ENCODE results near the gene PLEKHM3. TPM values are rescaled to one million over a fixed set of nuclear protein-coding genes. Genes with fewer than 3 reads are reported as not detected.

The PLEKHM3 gene
- total RNA-seq, 2 donors from 2014 or later = 8.2 to 10.7 TPM

GRCh38 chr2:207796585-207797350 lies 228.6 kb downstream of the PLEKHM3 start:
- intact Hi-C loops (cut with DNase I) = no loop called here
- DNase-seq = no peak
- ATAC-seq = peak; percentile 47 to 72

DNA sequence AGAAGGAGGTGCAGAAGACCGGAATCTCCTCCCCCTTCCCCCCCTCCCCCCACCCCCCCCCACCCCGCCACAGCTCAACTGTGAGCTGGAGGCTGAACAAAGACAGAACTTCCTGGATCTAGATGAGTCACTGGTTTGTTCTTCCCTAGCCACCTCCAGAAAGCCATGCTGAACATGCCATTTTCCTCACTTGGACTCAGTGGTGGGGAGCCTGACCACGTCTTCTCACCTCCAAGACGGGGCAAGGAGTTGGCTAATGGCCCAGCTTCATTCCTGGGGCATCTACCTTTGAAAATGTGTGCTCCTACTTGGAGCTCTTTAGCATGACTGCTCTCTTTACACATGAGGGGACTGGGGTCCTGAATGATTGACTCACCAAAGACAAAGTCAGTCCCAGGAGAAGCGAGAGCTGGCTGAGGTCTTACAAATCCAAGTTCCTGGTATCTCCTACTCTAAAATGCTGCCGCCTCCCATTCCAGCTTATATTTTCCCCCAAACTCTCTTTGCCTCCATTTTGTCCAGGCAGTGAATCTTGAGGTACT lies 233.0 kb downstream of the PLEKHM3 start:
- ATAC-seq = peak in 1 of 2 donors; percentile 74
- DNase-seq = no peak
- intact Hi-C loops (cut with DNase I) = no loop called here

- intact Hi-C loops (cut with DNase I) = no loop called here
- DNase-seq (no peak), ATAC-seq (no peak)
Measured at GRCh38 chr2:207791579-207792243, 233.6 kb downstream of the PLEKHM3 start.

DNA sequence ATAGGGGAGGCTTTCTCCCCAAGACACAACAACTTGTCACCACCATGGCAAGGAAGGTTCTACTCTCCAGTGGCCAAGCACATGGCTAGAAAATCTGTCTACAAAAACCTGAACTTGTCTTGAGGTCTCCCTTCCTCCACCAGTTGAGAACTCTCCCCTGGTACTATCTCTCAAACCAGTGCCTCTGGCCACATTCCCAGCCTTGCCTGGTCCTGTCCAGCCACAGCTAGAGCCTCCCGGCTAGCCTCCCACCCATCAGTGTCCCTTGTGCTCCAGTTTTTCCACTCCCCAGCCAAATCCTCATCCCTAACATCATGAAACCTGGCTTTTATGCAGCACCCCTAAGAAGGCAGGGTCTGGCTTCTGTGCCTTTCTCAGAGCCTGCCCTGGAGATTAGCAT lies 234.4 kb downstream of the PLEKHM3 start:
- intact Hi-C loops (cut with DNase I) = no loop called here
- DNase-seq = no peak
- ATAC-seq = no peak

DNA sequence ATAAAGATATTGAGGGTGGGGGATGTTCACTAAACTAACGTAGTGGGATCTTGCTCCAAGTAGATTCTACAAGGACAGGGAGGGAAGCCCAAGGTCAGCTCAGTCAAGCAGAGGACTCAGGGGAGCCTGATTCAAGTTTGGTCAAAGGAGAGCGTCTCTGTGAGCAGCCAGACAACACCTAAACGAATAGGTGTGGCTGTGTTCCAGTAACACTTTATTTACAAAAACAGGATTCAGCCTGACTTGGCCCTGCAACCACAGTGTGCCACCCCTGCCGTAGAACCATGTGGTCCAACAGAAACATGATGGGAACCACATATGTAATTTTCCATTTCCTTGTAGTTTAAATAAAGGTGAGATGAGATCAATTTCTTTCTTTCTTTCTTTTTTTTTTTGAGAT lies 237.5 kb downstream of the PLEKHM3 start:
- DNase-seq (no peak), ATAC-seq (no peak)
- intact Hi-C loops (cut with DNase I) = no loop called here

DNA sequence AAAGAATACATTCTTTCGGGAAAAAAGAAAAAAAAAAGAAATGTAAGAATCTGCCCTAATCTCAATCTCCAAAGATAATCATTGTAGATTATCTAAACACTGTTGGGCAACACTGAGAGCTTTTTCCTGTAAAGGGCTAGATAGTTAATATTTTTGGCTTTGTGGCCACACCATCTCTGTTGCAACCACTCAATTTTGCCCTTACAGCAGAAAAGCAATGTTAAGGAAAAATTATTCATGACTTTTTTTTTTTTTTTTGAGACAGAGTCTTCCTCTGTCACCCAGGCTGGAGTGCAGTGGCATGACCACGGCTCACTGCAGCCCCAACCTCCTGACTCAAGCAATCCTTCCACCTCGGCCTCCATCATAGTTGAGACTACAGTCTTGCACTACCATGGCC lies 238.3 kb downstream of the PLEKHM3 start:
- intact Hi-C loops (cut with DNase I) = no loop called here
- ATAC-seq = peak in 1 of 2 donors; percentile 40

DNA sequence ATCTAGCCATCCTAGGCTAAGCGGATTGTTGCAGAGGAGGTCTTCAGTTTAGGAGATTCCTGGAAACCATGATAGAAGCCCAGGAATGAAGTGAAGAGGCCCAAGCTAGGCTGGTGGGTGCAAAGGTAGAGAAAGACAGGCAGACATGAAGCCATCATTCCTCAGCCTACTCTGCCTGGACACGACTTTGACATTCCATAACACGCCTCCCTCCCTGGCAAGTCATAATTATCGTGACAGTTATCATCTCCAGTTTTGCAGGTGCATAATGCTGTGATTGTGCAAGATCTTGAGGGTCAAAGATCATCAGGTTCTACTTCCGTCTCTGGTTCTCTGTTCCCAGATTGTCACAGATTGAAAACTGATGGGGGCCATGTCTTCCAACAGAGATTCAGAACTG lies 240.4 kb downstream of the PLEKHM3 start:
- ATAC-seq (no peak), DNase-seq (no peak)
- intact Hi-C loops (cut with DNase I) = no loop called here

More for the DNA sequence above, 238.3 kb downstream of the PLEKHM3 start:
- no peak for DNase-seq

DNA sequence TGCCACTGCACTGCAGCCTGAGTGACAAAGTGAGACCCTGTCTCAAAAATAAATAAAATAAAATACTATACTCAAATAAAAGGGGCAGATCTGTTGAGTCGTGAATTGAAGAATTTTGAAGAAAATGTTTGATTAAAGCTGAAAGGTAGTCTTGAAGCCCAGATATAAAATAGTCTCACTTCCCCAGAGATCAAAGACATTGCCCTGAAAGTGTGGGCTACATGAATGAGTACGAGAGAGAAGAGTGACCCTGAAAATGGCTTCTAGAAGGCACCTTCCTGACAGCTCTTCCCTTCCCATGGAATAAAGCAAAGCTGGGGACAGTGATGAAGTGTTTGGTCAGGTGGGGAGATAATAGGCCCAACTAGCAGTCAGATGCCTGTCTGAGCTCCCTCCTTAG lies 241.8 kb downstream of the PLEKHM3 start:
- ATAC-seq (no peak), DNase-seq (no peak)
- intact Hi-C loops (cut with DNase I) = no loop called here

DNA sequence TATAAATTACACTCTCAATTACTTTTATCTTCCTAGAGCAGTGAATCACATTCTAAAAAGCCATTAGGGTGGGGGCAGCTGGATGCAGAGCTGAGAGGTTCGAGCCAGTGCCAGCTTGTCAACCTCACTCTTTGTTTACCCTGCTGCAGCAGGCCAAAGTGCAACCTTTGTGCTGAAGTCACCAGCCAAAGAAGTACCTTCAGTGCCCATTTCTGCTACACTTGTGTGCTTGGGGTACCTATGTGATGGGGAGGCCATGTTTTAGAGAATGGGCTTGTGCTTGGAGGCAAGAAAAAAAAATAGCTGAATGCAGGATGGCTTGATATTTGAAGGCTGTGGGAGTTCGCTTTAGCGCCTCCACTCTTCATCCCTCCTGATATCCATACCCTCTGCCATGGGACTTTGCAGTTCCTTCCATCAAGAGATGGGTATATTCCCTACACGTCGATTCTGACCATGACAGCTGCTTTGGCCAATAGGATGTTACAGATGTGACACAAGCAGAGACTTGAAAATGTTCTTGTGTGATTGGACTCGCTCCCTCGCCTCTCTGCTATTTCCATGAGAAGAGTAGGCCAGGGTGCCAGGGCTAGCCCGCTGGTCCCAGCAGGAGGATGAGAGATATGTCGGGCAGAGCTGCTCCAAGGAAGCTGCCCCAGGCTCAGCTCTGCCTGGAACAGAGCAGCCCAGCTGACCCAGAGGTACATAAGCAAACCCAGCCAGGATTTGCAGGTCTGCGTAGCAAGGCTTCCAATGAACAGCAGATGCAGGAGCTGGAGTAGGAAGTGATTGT lies 242.9 kb downstream of the PLEKHM3 start:
- intact Hi-C loops (cut with DNase I) = no loop called here
- DNase-seq (no peak), ATAC-seq (no peak)

- no peak for ATAC-seq
- no peak for DNase-seq
- intact Hi-C loops (cut with DNase I) = no loop called here
Measured at GRCh38 chr2:207779523-207779922, 245.8 kb downstream of the PLEKHM3 start.

GRCh38 chr2:207778298-207778882 lies 246.9 kb downstream of the PLEKHM3 start:
- ATAC-seq = no peak
- intact Hi-C loops (cut with DNase I) = no loop called here
- no peak for DNase-seq

- intact Hi-C loops (cut with DNase I) = no loop called here
- no peak for ATAC-seq
- no peak for DNase-seq
Measured at GRCh38 chr2:207777124-207777523, 248.2 kb downstream of the PLEKHM3 start.

DNA sequence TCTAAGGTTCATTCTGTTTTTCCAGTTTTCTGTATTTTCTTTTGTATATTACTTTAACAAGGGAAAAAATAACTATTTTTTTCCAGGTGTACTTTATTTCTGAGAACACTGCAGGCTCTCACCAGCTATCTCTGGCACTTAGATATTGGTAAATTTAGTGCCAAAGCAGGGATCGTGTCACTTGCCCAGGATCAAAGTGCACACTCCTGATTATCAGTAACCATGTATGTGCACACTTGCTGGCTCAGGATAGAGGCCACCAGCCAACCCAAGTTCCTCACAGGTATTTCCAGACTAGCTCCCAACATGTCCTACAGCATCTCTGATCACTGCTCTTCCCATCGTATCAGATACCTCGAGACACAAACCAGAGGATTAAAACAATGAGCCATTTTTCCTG lies 249.9 kb downstream of the PLEKHM3 start:
- intact Hi-C loops (cut with DNase I) = no loop called here
- DNase-seq (no peak), ATAC-seq (no peak)

- intact Hi-C loops (cut with DNase I) = no loop called here
- ATAC-seq (no peak), DNase-seq (no peak)
Measured at GRCh38 chr2:207772844-207773205, 252.5 kb downstream of the PLEKHM3 start.

DNA sequence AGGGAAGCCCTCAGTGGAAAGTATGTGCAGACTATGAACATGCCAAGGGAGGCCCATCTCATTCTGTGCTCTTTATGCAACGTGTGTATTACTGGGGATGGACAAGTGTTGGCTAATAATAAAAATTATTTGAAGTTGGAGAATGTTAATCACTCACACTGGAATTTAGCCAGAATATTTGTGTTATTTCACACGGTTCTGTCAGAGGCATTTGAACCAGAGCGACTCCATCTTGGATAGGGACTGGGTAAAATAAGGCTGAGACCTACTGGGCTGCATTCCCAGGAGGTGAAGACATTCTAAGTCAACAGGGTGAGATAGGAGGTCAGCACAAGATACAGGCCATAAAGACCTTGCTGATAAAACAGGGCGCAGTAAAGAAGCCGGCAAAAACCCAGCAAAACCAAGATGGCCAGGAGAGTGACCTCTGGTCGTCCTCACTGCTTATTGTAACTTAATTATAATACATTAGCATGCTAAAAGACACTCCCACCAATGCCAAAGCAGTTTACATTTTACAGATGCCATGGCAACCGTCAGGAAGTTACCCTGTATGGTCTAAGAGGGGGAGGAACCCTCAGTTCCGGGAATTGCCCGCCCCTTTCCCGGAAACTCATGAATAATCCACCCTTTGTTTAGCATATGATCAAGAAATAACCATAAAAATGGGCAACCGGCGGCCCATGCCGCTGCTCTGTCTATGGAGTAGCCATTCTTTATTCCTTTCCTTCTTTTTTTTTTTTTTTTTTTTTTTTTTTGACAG lies 253.1 kb downstream of the PLEKHM3 start:
- intact Hi-C loops (cut with DNase I) = no loop called here
- DNase-seq (peak; percentile 50), ATAC-seq (no peak)

- no peak for DNase-seq
- ATAC-seq = no peak
- intact Hi-C loops (cut with DNase I) = no loop called here
Measured at GRCh38 chr2:207771421-207771820, 253.9 kb downstream of the PLEKHM3 start.
